ENCODE measurements around the gene PTGDS. TPM values are rescaled to one million over a fixed set of nuclear protein-coding genes. Genes with fewer than 3 reads are reported as not detected.

Gene PTGDS
- total RNA-seq, 4 donors from 2014 or later: 6.8 to 59.1 (median 17.8) TPM

GRCh38 chr9:136979769-136980587 lies 2.7 kb downstream of the PTGDS start:
- TF ChIP-seq POLR2AphosphoS5 (IDR thresholded peaks at IDR 0.05) (no peak), POLR2A (IDR thresholded peaks at IDR 0.05) (no peak), EP300 (IDR thresholded peaks at IDR 0.05; ENCODE audit: low read depth) (no peak), CTCF (IDR thresholded peaks at IDR 0.05) (no peak)
- Histone ChIP-seq H3K27ac (no peak overlapping the region), H3K36me3 (no peaks in the 10 kb centered on the region), H3K9me3 (no peaks in the 10 kb centered on the region), H3K27me3 (peaks cover 25% of the 10 kb centered on the region), H3K4me3 (no peak overlapping the region), H3K4me1 (peaks cover 0 to 17% (median 8%) of the 10 kb centered on the region in 4 donors)
- intact Hi-C loops (cut with DNase I; ENCODE audit: low total_unique reads) (no loop called here), in situ Hi-C loops (cut with MboI; ENCODE audit: low pct_ligation_motif_present in 1 of 4, low pct_unique_long_range_greater_than_20kb in 1 of 4, low sequenced_read_pairs in 3 of 4) (no loop called here)
- DNase-seq: no peak
- WGBS, 2 donors (ENCODE audit: low coverage in 1 of 2): 71 to 79% methylated on average over 4 to 26 of the region's 26 CpGs

DNA sequence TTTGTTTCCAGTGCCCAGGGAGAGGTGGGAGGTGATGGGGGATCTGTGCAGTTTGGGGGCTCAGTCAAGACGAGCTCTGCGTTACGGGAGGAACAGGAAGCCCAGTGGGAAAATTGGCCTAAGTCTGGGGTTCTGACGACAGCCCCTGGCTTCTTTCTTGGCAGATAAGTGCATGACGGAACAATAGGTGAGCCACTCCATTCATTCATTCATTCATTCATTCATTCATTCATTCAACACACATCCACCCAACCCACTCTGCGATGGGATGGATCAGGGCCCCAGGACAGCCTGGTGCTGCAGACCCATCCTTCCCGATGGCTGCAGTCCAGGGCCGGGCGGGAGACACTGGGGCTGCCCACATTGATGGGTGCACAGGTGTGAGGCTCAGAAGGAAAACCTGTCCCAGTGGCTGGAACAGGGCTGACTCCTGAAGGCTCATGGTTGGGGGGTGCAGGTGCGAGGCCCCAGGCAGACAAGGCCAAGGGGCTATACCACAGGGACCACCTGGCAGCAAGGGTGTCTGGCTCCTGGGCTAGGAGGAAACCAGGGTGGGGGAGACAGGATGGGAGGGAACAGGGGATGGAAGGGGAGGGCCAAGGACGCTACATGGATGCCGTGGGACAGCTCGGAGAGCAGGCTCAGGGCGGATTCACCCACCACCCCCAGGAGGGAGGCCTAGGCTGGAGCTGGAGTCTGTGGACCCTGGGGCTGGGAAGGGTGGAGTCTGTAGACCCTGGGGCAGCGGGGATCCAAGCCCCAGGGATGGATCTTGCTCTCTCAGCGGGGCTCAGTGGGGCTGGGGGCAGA lies 3.6 kb downstream of the PTGDS start:
- no peak overlapping the region for H3K4me3 ChIP-seq
- H3K4me1 ChIP-seq: peaks cover 0 to 13% (median 8%) of the 10 kb centered on the region in 4 donors
- no peak overlapping the region for H3K27ac ChIP-seq
- in situ Hi-C loops (cut with MboI; ENCODE audit: low pct_ligation_motif_present in 1 of 4, low pct_unique_long_range_greater_than_20kb in 1 of 4, low sequenced_read_pairs in 3 of 4) (no loop called here), intact Hi-C loops (cut with DNase I; ENCODE audit: low total_unique reads) (no loop called here)
- TF ChIP-seq CTCF (IDR thresholded peaks at IDR 0.05): no peak
- no peak for TF ChIP-seq EP300 (IDR thresholded peaks at IDR 0.05; ENCODE audit: low read depth)
- no peak for TF ChIP-seq POLR2A (IDR thresholded peaks at IDR 0.05)
- no peak for TF ChIP-seq POLR2AphosphoS5 (IDR thresholded peaks at IDR 0.05)
- no peak for DNase-seq
- no peaks in the 10 kb centered on the region for H3K9me3 ChIP-seq
- peaks cover 34% of the 10 kb centered on the region for H3K27me3 ChIP-seq
- H3K36me3 ChIP-seq: no peaks in the 10 kb centered on the region
- WGBS, 2 donors (ENCODE audit: low coverage in 1 of 2): 87% methylated on average over 9 to 14 of the region's 16 CpGs

DNA sequence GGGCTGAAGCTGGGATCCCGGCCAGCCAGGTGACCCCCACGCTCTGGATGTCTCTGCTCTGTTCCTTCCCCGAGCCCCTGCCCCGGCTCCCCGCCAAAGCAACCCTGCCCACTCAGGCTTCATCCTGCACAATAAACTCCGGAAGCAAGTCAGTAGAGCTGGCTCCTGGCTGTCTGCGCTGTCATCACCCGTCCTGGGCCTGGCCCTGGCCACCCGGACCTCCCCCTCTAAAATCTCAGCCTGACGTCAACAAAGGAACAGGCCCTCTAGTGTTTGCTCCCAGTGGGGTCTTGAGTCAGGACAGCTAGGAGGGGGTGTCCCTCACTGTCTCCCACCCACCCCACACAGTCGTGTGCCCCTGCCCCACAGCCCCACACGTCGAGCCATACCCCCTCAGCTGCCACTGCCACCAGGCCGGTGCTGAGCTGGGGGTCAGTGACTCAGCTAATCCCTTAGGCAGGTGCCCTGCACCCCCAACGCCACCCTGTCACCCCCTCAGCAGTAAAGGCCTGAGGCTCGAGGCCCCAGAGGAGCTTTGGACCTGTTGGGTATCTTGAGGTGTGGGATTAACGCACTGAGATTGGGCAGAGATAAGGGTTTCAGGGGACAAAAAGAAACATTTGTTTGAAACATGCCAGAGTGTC lies 4.4 kb downstream of the PTGDS start:
- Histone ChIP-seq H3K4me1 (peaks cover 0 to 13% (median 8%) of the 10 kb centered on the region in 4 donors), H3K4me3 (no peak overlapping the region), H3K9me3 (no peaks in the 10 kb centered on the region), H3K27ac (no peak overlapping the region), H3K36me3 (no peaks in the 10 kb centered on the region), H3K27me3 (peaks cover 43% of the 10 kb centered on the region)
- intact Hi-C loops (cut with DNase I; ENCODE audit: low total_unique reads): no loop called here
- TF ChIP-seq POLR2AphosphoS5 (IDR thresholded peaks at IDR 0.05): no peak
- no peak for TF ChIP-seq CTCF (IDR thresholded peaks at IDR 0.05)
- TF ChIP-seq POLR2A (IDR thresholded peaks at IDR 0.05): no peak
- TF ChIP-seq EP300 (IDR thresholded peaks at IDR 0.05; ENCODE audit: low read depth): no peak
- in situ Hi-C loops (cut with MboI; ENCODE audit: low pct_ligation_motif_present in 1 of 4, low pct_unique_long_range_greater_than_20kb in 1 of 4, low sequenced_read_pairs in 3 of 4): no loop called here
- 55 to 80% methylated on average over 1 to 14 of the region's 17 CpGs for WGBS, 2 donors (ENCODE audit: low coverage in 1 of 2)
- DNase-seq: no peak

Measured in transverse colon (tissue), 4 donors.